Ecto neural progenitor cell (in vitro differentiated cells): ENCODE results near the gene ITGAL.
"Not testable (repeated sequence)": the region's sequence is repeated elsewhere in the genome, so short reads cannot be mapped to it uniquely, and the experiment has no call there.

Source experiments
- DNase-seq: peaks from one replicate; pipeline ENCODE4 v3.0.0-alpha.2; 2018; ENCODE audit warnings: low spot score

Gene ITGAL

GRCh38 chr16:30526137-30526822 lies 53.7 kb downstream of the ITGAL start, which contains the start of gene ZNF768:
ZNF768 (minus strand) TSS chr16:30526566; CDS start chr16:30526413, 153 bp downstream.
- DNase-seq, result peak; percentile 90

GRCh38 chr16:30526823-30527634 lies 54.5 kb downstream of the ITGAL start:
- DNase-seq, result peak; percentile 99

- no peak for DNase-seq
These were observed 55.2 kb downstream of the ITGAL start for GRCh38 chr16:30527635-30528178.

GRCh38 chr16:30528799-30529457 lies 56.4 kb downstream of the ITGAL start:
- DNase-seq, result no peak

- no peak for DNase-seq
These were observed 57.9 kb downstream of the ITGAL start for GRCh38 chr16:30530163-30531037.

GRCh38 chr16:30532285-30533145 lies 60.0 kb downstream of the ITGAL start:
- DNase-seq, result no peak

- no peak for DNase-seq
These were observed 60.6 kb downstream of the ITGAL start for GRCh38 chr16:30533146-30533522.

- DNase-seq, result no peak
These were observed 61.3 kb downstream of the ITGAL start for GRCh38 chr16:30533748-30534367.

GRCh38 chr16:30534368-30535105 lies 62.0 kb downstream of the ITGAL start, which contains the start of gene ZNF747:
ZNF747 (minus strand) TSS chr16:30534858; CDS start chr16:30534679, 179 bp downstream.
- DNase-seq, result peak; percentile 92

- DNase-seq, result no peak
These were observed 62.7 kb downstream of the ITGAL start for GRCh38 chr16:30535106-30535776.

GRCh38 chr16:30535777-30536190 lies 63.2 kb downstream of the ITGAL start:
- DNase-seq, result peak; percentile 78

- DNase-seq, result not testable (repeated sequence)
These were observed 64.0 kb downstream of the ITGAL start for GRCh38 chr16:30536391-30537024.

- no peak for DNase-seq
These were observed 66.7 kb downstream of the ITGAL start for GRCh38 chr16:30539000-30539964.

GRCh38 chr16:30539986-30540526 lies 67.5 kb downstream of the ITGAL start:
- not testable (repeated sequence) for DNase-seq

- not testable (repeated sequence) for DNase-seq
These were observed 68.4 kb downstream of the ITGAL start for GRCh38 chr16:30540916-30541464.
